Left forelimb (tissue), 1 donor: ENCODE data around the gene UROC1.
A peak's percentile ranks its signal among the peaks of the same experiment; 100 is the strongest.

Experiments
- DNase-seq: peaks from one replicate; pipeline ENCODE4 v3.0.0-alpha.2; 2018; ENCODE audit warnings: low spot score

UROC1 gene

DNA sequence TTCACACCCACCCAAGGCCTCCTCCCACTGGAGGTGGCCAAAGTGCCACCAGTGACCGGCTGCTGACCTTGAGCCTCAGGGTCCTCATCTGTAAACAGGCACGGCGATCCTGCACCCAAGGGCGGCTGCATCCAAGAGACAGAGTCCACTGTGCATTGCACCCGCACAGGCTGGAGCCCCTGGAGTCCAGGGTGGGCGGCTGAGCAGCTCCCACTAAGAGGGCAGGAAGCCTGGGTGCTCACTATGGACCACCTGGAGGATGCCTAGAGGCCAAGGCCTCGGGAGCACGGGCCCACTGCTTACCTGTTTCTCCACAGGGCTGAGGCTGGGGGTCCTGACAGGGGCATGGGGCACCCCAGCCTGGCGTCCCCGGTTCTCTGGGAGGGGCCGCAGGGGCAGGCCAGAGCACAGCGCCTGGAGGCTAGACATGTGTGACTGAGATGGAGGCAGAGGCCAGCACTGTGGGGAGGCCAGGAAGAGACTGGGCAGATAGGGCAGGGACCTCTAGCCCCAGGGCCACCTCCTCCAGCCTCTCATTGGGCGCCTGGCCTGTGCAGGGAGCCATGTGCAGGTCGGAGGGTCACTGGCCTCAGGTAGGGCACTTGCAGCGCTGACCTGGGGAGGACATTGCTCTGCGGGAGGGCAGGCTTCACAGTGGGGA is at the start of gene UROC1:
Gene UROC1, minus strand, starts transcription at position 483 of the 661 bp plus-strand sequence. Its CDS starts 54 bp downstream, at position 429.
- DNase-seq, result no peak

DNA sequence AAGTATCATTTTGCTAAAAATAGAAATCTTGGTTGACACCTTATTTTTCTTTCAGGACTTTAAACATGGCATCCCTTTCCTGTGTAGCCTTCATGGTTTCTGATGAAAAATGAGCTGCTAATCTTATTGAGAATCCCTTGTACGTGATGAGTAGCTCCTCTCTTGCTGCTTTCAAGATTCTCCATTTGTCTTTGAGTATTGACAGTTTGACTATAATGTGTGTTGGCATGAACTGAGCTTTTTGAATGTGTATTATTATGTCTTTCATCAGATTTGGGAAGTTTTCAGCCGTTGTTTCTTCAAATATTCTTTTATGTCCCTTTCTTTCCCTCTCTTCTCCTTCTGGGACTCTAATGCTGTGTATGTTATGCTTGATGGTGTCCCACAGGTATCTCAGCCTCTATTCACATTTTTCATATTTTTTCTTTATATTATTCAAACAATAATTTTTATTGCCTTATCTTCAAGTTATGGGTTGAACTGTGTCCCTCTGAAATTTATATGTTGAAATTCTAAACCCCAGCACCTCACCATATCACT is 45.2 kb upstream of the UROC1 start:
- DNase-seq, result no peak

DNA sequence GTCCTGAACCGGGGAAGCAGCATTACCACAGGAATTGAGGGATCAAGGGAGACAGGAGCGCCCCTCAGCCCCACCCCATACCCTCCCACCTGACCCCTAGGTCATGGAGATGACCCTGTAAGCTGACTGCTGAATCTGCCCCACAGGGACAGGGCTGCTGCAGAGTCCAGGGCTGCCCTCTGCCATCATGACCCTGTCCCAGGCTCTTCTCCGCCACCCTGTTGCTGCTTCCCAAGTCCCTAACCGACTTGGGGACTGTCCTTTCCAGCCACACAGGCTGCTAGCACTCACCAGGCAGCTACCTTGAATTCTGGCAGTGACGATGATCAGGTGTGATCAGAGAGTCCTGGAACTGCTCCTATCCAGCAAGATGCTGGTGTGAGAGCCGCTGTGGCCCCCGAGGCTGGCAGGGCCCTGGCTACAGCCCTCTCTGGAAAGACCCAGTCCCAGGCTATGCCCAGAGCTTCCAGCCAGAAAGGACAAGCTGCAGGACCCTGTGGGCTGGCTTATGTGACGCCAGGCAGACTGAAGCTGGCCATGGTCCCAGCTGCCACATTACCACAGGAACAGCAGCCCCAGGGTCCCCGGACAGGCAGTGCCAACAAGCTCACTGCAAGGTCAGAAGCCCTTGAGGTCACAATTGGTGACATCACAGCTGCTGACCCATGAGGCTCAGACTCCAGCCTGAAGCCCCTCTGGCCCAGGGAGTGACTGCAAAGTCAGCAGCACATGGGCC is 40.9 kb upstream of the UROC1 start, which contains the start of gene C3orf22:
Gene C3orf22, minus strand, starts transcription at position 597 of the 736 bp plus-strand sequence. CDS start 5,542 bp downstream, outside the sequence.
- peak; percentile 53 for DNase-seq

DNA sequence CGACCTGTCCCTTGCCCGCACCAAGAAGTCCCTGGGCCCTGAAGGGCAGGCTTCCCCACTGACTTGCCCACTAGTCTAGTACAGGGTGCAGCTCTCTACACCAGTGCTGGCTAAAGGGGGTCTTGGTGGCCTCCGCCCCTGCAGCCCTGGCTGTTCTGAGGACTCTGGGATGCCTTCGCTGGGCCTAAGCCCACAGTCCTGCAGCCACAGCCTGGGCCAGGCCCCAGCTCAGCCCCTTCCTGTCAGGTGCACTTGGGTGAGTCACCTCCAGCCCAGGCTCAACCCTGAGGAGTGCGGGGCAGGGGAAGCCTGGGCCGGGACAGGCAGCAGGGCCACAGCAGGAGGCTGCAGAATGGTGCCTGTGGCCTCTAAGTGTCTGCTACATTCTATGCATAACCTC is 40.2 kb upstream of the UROC1 start:
- peak; percentile 50 for DNase-seq

DNA sequence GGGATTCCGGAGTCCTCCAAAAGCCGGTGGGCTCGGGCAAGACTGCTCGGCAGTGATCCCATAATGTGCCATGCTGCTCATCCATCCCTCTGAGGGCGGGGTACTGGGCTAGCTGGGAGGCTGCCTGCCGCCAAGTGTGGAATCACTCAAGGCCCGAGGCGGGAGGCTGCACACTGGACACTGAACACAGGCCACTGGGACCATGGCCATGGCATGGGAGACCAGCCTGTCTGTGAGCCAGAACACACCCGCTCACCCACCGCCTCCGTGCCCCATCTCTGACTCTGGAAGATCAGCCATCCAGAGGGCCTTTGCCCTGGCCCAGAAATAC is 39.8 kb upstream of the UROC1 start:
- DNase-seq, result peak; percentile 64

DNA sequence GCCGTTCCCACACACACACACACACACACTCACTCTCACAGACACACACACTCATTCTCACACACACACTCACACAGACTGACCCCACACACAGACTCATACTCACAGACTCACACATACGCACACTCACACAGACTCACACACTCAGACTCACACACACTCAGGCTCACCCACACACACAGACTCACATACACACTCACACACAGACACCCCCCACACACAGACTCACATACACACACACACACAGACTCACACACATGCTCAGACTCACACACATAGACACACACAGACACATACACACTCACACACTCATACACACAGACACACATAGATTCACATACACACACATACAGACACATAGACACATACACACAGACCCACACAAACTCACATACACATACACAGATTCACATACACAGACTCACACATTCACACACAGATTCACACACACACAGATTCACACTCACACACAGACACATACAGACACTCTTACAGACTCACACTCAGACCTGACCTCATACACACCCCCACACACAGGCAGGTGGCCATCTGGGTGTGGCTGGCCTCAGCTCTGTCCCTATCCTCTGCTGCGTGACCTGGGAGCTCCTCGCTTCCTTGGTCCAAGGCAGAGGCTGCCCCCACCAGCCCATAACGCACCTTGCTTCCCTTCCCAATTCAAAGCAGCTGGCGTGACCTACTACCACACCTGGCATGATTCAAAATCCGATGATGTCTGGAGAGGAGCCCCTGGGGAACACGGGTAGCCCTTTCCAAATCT is 39.3 kb upstream of the UROC1 start:
- no peak for DNase-seq

DNA sequence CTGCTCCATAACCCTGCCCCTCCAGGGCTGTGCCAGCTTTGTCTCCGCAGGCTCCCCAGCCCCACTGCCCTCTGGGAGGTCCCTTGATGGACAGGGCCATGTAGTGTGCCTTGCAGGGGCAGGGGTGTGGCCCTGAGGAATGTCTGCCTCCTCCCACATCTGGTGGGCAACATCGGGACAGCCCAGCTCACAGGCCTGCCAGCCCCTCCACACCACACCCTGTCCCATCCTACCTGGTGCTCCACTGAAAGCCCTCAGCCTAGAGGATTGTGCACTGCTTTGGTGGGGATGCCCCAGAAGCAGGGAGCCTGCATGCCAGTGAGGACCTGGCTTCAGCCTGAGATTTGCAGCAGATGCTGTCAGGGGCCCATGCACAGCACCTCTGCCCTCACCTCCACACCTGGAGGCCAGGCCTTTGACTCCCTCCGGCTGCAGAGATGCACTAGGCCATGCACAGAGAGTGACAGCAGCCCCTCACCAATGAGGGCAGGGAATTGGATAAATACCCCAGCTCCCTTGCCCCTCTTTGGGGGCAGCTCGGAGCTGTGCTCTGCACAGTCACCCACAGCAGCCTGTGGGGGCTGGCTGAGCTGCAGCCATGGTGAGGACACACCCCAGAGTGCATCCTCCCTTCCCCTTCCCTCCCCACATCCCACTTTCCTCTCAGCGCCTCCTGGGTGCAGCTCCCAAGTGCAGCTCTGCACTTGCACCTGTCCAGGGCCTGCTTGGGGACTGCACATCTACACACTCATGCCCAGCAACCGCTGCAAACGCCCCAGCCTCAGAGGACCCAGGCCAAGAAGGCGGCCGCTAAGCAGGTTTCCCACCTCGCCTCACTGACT is 38.4 kb upstream of the UROC1 start:
- DNase-seq, result peak; percentile 36

DNA sequence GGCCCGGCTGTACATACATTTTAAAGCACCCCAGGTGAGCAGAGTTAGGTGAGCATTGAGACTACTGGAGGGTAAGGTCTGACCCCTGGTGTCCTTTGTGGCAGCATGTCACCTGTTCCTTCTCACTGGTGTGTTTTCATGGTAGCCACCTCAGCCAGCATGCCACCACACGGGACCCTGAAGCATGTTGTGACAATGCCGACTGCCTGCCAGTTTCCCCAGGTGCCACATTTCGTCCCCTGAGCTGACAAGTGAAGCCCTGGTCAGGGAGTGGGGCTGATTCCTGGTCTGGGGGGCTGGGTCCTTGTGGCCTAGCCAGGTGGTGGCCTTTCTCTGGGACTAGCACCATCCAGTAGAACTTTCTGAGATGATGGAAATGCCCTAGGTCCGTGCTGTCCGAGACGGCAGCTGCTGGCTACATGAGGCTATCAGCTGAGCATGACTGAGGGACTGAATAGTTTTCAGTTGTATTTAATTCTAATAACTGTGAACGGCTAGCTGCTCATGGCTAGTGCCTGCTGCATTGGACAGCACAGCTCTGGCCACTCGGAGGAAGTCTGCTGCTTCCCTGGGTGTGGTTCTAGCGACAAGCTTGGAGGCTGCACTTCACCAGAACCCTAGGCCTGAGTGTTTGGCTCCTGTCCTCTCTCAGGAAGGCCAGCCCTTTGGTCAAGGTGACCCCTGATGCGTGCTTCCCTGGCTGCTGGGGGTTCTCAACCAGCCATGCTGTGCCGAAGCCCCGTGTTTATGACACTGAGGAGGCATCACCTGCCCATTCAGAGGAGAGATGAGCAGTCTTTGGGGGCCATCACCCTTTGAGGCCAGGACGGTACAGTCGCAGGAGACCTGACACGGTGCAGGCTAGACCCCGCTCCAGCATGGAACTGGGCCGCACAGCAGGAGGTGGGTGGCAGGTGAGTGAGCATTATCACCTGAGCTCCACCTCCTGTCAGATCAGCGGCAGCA is 37.3 kb upstream of the UROC1 start:
- DNase-seq, result peak; percentile 46

DNA sequence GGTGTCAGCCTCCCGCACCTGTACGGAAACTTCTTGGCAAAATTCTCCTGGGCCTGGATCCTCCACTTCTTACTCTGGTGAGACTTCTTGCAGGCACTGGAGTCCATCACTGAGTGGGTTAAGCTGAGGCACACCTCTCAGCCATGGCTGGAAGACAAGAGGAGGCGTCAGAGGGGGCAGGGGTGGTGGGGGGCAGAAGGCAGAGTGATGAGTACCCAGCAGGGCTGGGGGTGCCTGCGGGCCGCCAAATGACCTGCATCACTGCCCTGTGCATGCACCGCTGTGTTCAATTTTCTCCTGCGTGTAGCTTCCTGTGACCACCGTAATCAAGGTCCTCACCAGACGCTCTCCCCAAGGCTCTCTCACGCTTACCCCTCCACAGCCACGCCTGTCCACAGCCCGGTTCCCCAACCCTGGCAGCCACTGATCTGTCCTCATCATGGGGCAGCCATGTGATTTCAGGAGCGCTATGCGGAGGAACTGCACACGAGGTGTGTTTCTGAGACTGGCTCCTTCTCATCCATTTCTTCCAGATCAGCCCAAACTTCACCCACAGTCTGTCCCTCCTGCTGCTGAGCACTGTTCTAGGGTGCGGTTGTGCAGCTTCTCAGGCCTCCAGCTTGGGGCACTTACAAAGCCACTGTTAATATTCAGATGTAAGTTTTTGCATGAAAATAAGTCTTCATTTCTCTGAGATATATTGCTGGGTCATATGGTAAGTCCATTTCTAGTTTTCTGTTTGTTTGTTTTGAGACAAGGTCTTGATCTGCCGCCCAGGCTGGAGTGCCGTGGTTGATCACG is 35.9 kb upstream of the UROC1 start:
- DNase-seq, result no peak

DNA sequence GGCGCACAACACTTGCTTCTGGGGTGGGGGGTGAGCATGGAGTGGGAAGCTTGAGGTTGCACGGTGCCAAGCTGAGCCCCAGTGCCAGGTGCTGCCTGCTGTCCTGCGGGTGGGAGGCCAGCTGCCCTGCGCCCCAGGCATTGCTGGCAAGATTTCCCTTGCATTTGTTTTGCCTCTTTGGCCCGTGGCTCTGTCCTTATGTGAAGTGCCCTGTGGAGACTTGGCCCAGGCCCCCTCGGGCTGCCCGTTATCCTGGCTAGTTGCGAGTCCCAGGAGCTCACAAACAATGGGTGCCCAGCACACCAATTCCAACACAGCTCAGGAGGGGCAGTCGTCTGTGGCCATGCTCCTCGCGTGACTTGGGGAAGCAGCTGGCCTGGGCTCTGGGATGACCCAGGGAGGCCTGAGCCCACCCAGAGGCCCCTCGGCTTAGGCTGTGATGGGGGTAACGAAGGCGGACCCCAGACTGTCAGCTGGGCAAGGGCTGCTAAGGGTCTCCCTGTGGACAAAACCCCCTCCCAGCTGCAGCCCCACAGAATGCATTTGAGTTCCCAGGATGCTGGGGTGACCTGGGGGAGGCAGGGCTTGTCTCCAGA is 35.2 kb upstream of the UROC1 start:
- DNase-seq, result peak; percentile 65

DNA sequence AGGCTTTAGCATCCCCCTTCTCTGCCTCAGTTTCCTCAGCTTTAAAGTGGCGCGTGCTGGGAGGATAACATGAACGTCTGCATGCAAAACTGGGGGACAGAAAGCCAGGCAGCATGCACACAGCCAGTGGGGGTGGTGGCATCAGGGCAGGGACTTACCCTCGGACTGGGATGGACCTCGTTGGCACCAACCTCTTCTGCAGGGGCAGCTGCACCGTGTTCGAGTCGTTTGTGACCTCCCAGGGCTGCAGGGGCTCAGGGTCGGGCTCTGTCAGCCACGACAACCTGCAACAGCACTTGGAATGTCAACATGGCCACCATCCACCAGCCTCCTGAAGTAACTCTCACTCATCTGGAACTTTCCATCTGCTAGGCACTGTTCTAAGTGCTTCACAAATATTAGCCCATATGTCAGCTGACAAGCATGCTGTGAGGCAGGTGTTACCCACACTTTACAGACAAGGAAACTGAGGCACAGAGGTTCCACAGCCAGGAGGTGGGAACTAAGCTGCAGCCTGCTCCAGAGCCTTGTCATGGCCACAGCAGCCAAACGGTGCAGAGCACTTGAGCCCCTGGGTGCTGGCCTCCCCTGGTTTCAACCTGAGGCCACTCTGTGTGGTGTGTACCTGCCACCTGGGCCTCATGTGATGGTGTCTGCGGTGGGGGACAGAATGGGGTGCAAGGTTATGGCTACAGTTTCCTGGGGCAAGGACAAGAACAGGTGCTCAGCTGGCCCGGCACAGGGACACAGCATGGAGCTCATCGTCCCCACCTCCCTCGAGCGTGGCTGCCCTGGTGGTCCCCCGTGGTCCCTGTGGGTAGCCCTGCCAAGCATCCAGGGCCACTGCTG is 34.5 kb upstream of the UROC1 start:
- peak; percentile 48 for DNase-seq

DNA sequence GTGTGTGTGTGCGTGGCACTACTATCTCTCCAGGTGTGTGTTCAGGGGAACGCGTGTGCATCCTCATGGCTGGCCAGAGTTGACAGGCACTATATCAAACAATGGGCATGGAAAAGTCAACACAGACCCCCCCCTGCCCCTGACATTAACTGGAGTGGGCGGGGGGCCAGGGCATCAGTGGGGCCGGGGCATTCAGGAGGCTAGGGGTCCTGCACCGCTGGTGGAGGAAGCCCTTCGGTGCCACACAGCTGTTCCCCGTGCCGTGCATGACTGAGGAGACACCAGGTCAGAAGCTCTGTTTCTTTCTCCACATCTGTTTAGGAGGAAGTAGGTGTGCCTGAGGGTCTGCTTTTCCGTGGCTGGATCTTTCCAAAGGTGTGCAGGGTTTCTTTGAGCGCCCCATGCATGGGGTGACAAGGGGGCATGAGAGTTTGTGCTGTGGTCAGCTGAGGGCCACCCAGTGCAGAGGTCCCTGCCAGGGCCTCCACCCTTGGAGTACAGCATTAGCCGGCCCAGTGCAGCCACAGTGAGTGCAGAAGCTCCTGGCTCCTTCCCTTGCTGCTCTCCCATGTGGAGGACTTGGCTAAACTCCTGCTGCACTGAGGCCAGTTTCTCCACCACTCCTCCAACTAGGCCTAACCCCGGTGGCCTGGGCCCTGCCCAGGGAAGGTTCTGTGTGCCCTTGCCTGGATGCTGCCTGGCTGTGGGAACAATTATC is 33.7 kb upstream of the UROC1 start:
- DNase-seq, result peak; percentile 60

DNA sequence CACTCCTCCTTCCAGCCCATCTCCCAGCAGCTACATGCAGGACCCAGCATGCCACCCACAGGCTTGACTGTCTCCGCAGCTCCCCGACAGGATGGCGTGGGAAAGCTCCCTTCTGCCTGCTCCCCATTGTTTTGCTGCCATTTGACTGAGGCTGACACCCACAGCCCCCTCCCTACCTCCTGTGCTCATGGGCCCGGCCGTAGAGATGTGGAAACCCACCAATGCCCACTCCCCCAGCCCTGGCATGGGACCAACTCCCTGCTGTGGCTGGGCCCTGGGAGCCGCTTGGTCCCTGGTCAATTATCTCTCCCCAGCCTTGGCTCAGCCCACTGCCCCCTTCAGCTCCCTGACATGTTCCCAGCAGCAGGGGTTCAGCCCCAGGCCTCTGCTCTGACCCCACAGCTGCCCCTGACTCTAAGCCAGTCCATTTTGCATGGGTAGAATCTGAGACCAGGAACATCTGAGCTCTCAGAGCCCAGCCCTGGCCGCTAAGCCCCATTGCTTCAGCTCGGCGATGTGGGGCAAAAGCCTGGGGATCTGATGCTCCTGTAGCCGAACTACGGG is 33.0 kb upstream of the UROC1 start:
- peak; percentile 60 for DNase-seq

DNA sequence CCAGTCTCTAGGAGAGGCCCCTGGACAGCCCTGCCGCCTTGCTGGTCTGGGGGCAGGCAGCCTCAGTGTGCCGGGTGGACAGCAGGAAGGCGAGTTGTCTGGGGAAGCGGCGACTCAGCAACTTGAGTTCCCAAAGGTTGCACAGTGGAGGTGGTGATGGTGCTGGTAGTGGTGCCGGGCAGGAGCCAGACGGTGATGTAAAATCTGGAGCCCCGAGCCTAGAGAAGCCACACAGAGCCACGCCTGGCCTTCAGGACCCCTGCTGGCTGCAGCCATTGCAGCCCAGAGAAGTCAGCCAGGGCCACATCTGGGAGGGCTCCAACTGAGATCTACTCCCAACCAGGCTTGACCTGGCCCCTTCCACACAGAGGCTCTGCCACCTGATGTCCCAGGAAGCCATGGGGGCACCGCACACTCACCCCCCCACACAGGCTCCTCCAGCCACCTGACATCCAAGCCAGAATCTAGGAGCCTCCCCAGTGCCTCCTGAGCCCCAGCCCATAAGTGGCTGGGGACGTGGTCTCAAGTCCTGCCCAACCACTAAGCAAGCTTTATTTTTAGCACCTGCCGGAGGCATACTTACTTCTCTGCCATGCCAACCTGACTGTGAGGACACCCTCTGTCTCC is 32.4 kb upstream of the UROC1 start:
- peak; percentile 60 for DNase-seq

DNA sequence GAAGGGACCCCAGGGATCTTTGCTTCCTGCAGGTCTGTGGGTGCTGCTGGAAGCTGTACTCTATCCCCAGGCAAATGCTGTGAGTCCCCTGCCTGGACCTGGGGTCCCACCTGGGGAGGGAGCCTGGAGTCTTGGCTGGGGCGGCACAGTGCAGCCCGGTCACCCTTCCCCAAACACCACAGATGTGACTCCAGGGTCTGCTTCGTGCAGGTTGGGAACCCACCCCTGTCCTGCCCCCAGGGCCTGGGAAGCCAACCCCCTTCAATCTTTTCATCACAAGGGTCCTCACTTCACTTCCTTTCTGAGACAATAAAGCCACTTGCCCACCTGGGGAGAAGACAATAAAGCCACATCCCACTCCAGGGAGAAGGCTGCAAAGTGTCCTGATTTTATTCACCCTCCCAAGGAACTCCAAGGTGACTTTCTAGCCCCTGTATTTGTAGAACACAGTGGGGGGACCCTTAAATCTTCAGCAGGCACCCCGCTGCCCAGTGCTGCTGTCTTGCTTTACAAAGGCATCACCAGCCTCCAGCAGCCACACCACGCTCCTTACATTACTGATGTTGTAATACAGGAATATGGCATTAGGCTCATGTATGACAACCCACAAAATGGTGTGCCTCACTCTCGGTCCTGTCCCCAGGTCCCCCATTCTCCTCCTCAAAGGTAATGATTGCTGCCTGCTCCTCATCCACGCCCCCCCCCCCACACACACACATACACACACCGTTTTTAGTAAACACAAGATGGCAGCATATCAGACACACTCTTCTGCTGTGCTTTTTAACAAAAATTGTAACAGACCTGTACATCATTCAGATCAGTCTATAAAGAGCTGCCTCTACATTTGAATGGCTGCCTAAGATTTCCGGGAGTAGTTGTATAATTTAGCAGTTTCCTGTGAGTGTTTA is 31.2 kb upstream of the UROC1 start:
- DNase-seq, result peak; percentile 33

DNA sequence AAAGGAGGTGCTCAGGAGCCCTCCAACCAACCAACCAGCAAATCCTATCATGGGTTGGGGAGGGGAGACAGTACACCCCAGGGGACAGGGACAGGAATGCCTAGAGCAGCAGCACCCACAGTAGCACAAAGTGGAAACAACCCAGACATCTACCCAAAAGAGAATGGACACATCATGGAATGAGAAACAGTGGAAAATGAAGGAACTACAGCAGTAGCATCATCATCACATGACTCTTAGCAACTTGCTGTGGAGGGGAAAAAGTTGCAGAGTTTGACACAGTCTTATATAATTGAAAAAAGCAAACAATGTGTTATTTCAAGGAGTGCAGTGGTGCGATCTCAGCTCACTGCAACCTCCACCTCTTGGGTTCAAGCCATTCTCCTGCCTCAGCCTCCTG is 30.1 kb upstream of the UROC1 start:
- no peak for DNase-seq
